ENCODE results near the gene RCAN1. TPM values are rescaled to one million over a fixed set of nuclear protein-coding genes. Genes with fewer than 3 reads are reported as not detected.

The RCAN1 gene
- total and polyA plus RNA-seq, 9 of the 15 experiments (the other 6 are each of a cell fraction or from before 2014, with no cell fraction given) = 4.4 to 16.5 (median 12.3) TPM

GRCh38 chr21:34632498-34632897 lies 17.6 kb upstream of the RCAN1 start:
- ATAC-seq (no peak), DNase-seq (ENCODE audit: extremely low read depth in 1 of 4, low spot score in 3 of 4) (no peak), FAIRE-seq (no peak)
- Histone ChIP-seq H3K4me1 (replicated peaks in 1 of 2; ENCODE audit: control insufficient read depth in 2 of 2, insufficient read depth in 2 of 2, low read length in 2 of 2) (no peaks in the 10 kb centered on the region), H3K4me3 (no peak overlapping the region), H3K9me1 (ENCODE audit: control insufficient read depth, insufficient read depth, low read length) (no peaks in the 10 kb centered on the region), H3K9ac (ENCODE audit: insufficient read depth in 1 of 2, low read depth in 2 of 2, low read length in 2 of 2) (no peak overlapping the region), H3K27me3 (ENCODE audit: control insufficient read depth in 2 of 2, insufficient read depth in 2 of 2, low read length in 2 of 2) (peaks cover 12 to 26% of the 10 kb centered on the region in 2 experiments), H3K27ac (ENCODE audit: extremely low read depth, low read depth, low read length) (no peak overlapping the region), H4K20me1 (replicated peaks; ENCODE audit: control insufficient read depth, insufficient read depth, low read length) (no peaks in the 10 kb centered on the region), H3K9me3 (replicated peaks; ENCODE audit: control insufficient read depth, insufficient read depth, low read depth, low read length) (no peaks in the 10 kb centered on the region), H3K4me2 (ENCODE audit: insufficient read depth, low read length) (no peak overlapping the region), H2AFZ (ENCODE audit: low read depth, low read length) (no peak overlapping the region), H3K79me2 (ENCODE audit: control insufficient read depth, insufficient read depth, low read length) (no peaks in the 10 kb centered on the region), H3K36me3 (ENCODE audit: control insufficient read depth, insufficient read depth, low read length) (no peaks in the 10 kb centered on the region)
- intact Hi-C loops (cut with micrococcal nuclease) = no loop called here
- no TSS peak for BruUV-seq (replicated peaks)
- ChIA-PET CTCF (ENCODE audit: low intra/inter-chr PET ratio) (no interaction called here), POLR2A (interaction anchor here (1.1 to 1.2 kb wide), 3 partner anchors 10 to 21 kb away, joined by 3 to 5 read pairs (median 4); no protein-coding TSS in a partner anchor)
- TF ChIP-seq ARID4B (CRISPR knock-in tag; IDR thresholded peaks at IDR 0.05) (no peak), ZNF830 (CRISPR knock-in tag; IDR thresholded peaks at IDR 0.05) (no peak), TCF3 (CRISPR knock-in tag; IDR thresholded peaks at IDR 0.05) (no peak), POLR2A (conservative IDR thresholded peaks at IDR 0.05) (no peak), ZNF408 (CRISPR knock-in tag; IDR thresholded peaks at IDR 0.05; ENCODE audit: low read depth) (no peak), ZMIZ1 (IDR thresholded peaks at IDR 0.05; ENCODE audit: low read depth in 2 of 2, low read length in 2 of 2) (no peak), FIP1L1 (IDR thresholded peaks at IDR 0.05; ENCODE audit: low read depth, low read length, poor library complexity, severe bottlenecking) (no peak), LEF1 (IDR thresholded peaks at IDR 0.05) (no peak), SMARCA5 (IDR thresholded peaks at IDR 0.05) (no peak), DDX20 (tag; IDR thresholded peaks at IDR 0.05; ENCODE audit: low read depth) (no peak), ZNF586 (CRISPR knock-in tag; conservative IDR thresholded peaks at IDR 0.05) (no peak), SMAD4 (CRISPR knock-in tag; conservative IDR thresholded peaks at IDR 0.05) (no peak)
- TF ChIP-seq, protein P1, sequence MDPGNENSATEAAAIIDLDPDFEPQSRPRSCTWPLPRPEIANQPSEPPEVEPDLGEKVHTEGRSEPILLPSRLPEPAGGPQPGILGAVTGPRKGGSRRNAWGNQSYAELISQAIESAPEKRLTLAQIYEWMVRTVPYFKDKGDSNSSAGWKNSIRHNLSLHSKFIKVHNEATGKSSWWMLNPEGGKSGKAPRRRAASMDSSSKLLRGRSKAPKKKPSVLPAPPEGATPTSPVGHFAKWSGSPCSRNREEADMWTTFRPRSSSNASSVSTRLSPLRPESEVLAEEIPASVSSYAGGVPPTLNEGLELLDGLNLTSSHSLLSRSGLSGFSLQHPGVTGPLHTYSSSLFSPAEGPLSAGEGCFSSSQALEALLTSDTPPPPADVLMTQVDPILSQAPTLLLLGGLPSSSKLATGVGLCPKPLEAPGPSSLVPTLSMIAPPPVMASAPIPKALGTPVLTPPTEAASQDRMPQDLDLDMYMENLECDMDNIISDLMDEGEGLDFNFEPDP (CRISPR knock-in tag; IDR thresholded peaks at IDR 0.05) = no peak
- WGBS (ENCODE audit: insufficient coverage, low coverage, missing lambda C conversion rate) = 0% methylated on average over 4 of the region's 4 CpGs
- in situ Hi-C loops (cut with MboI) = loop anchor here (10.0 to 25.0 kb wide), 2 partner anchors 245 to 708 kb away; partner anchors contain the start of gene SMIM11
